ENCODE results near the gene FLAD1.

Gene FLAD1

DNA sequence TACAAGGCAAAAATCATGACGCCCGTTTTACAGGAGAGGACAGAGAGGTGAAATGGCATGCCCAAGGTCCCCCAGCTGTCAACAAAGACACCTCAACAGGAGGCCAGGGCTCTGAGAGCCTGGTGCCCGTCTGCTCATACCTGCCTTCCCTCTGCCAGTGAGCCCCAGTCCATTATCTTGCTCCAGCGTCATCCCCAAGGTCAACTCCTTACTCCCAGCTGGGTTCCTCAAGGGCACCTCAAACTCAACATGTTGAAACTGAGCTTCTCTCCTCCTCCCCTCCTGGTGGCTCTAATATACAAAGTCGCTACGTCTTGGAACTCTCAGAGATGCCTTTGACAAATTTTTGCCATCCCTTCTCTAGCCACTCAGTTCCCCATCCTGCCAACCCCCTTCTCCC, 30.5 kb upstream of the FLAD1 start:
- no peak for DNase-seq (ENCODE audit: low read depth)

DNA sequence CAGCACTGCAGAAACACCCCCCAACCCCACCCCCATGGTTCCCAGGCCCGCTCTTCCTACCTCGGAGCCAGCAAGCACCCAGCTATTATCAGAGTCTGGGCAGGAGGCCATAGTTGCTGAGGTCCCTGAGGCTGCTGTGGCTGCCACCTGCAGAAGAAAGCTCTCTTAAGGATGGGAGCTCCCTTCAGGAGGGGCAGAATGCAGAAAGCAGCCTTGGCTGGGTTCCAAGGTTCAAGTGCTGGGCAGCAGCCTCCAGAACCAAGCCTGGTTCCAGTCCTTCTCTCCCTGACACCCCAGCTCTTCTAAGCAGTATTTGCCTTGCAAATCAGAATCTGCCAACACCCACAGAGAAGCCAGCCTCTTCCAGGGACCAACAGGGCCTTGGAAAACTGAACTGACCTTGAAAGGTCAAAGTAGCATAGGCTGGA, 29.5 kb upstream of the FLAD1 start:
- DNase-seq (ENCODE audit: low read depth) = no peak

DNA sequence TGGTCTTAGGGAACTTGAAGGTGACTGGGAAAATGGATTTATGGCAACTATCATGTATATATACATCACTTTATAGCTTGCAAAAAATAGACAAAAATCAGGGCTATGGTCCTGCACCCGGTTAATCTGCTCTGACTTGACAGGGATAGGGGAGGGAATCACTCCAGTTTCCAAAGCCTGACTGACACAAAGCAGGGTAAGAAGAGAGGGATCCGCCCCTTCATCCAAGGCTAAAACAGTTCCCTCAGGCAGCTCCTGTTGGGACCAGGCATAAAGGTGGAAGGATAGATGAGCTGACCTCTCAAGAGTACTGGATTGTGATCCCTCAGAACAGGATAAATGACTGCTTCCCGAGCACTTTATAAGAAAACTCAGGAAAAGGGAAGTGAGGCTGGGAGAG, 28.6 kb upstream of the FLAD1 start:
- DNase-seq (ENCODE audit: low read depth) = no peak

DNA sequence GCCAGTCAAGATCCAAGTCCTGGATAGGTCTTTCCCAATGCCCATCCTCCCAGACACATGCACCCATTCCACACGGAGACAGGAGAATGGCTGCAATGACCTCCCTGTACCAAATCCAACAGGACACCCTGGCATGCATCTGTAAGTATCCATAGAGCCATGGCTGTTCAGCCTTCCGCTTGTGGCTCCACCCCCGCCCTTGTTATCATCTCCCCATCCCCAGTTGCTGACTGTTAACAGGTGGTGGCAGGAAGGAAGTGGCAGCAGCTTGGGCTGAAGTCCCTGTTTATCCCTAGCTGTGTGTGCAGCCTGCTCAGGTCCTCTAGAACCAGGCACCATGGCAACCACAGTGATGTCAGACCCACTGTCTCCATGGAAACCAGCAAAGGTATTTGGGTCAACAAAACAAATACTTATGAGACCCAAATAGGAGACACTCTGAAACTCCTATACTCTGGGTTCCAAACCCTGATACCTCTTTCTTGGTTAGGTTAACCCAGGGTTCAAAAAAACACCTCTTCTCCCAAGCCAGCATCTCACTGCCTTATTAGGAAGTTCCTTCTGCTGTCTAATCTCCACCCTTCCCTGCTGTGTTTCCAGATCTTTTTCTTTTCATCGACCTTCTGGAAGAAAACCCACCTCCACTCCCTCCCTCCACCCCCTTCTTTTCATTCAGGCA, 28.0 kb upstream of the FLAD1 start:
- peak; percentile 66 for DNase-seq (ENCODE audit: low read depth)

DNA sequence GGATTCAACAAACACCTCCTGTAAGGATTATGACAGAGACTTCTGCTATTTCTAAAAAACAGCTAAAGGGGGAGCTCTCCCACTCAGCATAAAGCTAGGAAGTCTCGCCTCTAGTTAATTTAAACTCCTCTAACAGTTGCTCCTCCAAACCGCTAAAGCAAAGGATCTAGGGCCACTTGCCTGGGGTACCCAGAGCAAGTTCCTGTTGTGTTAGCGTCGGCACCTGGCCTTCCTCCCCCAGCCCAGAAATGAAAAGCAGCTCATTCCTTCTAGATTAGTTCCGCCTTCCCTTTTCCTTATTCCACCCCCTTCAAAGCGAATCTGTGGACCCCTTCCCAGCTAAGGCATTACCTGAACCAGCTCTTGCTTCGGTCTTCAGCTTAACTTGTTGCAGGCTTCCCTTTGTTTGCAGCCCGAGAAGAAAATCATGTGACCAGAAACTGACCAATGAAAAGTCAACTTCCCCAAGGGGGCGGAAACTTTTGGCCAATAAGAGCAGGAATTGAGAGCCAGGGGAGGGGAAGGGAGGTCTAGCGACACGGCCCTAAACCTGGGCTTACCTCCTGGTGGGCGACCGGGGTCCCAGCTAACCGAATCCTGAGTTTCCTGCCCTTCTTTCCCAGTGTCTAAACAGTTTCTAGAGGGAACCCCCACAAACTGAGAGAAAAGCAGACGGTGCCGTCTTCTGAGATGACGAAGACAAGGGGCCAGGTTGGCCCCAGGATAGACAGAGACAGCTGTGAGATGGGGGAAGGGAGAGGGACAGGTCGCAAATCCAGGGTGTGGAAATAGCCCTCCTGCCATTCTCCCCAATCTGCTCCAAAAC, 27.2 kb upstream of the FLAD1 start, which contains the start of gene PBXIP1:
TSS of gene PBXIP1 (minus strand) at position 382 of the 826 bp plus-strand sequence. CDS start 2,378 bp downstream, outside the sequence.
- DNase-seq (ENCODE audit: low read depth) = peak; percentile 69

DNA sequence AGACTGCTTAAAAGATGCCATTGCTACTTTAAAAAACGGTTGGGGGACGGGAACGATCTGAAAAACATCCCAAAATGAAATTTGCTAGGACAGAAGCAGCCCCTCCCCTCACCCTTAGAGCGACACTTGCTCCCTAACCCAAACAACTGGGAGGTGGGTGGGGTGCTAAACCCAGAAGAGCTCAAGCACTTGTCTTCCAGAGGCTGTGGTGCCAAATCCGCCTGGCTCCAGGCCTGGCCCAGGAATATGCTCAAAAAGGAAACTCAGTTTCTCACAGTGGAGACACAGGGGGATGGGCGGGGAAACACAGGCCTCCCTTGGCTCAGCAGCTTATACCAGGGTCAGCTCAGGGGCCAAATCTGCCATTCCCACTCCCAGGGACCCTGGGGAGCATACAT, 26.6 kb upstream of the FLAD1 start:
- no peak for DNase-seq (ENCODE audit: low read depth)

DNA sequence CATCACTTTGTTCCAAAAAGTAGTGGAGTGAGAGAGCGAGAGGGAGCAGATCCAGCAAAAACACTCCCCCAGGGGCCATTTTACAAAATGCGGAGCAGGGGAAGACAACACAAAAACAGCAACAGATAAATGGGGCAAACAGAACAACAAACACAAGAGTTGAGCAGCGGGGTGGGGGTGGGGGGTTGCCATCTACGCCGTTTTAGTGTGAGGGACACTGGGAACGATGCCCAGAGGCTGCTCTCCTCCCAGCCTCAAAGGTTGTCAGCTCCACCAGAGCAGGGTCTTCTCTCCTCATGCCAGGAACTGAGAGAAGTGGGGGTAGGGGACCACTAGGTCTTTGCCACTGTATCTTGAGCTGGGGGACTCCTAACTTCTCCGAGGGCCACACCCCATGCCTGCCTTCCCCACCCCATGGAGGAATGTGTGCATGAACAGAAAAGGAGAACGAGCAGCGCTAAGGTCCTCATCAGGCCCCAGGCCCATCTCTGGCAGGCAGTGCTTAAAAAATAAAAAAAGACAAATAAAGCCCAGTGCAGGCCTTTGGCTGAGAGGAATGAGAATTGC, 26.0 kb upstream of the FLAD1 start:
- no peak for DNase-seq (ENCODE audit: low read depth)

DNA sequence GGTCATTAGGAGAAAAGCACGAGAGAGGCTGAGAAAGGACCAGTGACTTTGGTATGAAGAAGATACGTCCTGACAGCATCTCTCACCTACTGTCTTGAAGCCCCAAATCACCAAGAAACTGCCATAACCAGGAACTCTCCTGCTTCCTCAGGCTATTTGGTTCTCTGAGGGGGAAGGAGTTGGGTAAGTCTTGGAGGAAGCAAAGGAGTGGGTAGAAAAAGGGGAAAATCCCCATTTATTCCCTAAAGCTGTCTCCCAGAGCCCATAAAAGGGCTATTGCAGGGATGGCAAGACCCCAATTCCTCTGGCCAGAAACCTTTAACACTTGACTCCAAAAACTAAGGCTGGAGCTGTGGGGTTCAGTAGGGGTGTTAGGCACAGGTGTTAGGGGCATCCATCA, 25.1 kb upstream of the FLAD1 start:
- no peak for DNase-seq (ENCODE audit: low read depth)

DNA sequence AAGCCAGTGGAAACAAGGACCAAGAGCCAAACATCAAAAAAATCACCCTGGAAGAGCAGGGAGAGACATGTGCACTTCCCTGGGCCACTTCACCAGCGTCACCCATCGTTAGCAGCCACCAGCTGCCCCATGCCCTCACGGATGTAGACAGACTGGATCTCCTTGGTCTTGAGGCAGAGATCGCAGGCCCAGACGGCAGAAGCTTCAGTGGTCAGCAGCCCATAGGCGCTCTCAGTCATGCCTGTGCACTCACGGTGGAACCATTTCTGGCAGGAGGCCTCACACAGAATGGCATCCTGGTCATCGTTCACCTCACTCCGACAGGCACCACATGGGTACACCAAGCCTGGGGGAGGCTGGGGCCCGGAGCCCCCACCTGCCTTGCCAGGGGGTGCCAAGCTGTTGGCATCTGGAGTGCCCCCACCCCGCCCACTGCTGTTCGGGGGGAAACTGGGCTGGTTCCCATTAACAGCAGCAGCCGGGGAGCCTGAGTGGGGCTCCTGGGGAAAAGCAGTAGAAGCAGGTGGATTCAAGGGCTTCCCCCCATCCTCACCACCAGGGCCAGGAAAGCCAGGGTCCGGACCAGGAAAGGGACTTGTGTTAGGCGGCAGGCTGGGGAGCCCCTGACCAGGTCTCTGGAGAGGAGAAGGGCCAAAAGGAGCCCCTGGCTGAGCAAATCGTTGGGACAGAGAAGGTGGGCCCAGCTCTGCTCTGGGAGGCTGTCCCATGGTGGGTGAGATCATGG, 24.3 kb upstream of the FLAD1 start:
- no peak for DNase-seq (ENCODE audit: low read depth)

DNA sequence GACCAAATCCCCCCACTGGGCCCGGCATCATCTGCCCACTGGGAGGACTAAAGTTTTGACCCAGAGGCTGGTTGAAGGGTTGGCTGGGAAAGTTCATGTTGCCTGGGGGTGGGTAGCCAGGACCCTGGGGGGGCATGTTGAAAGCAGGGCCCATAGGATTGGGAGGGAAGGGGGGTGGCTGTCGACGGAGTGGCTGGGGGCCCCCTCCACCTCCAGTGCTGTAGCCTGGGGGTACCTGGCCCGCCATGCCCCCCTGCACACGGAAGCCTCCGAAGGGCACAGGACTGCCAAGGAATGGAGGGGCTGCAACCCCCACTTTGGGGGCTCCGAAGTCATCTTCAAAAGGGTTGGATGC, 23.7 kb upstream of the FLAD1 start:
- DNase-seq (ENCODE audit: low read depth) = no peak

DNA sequence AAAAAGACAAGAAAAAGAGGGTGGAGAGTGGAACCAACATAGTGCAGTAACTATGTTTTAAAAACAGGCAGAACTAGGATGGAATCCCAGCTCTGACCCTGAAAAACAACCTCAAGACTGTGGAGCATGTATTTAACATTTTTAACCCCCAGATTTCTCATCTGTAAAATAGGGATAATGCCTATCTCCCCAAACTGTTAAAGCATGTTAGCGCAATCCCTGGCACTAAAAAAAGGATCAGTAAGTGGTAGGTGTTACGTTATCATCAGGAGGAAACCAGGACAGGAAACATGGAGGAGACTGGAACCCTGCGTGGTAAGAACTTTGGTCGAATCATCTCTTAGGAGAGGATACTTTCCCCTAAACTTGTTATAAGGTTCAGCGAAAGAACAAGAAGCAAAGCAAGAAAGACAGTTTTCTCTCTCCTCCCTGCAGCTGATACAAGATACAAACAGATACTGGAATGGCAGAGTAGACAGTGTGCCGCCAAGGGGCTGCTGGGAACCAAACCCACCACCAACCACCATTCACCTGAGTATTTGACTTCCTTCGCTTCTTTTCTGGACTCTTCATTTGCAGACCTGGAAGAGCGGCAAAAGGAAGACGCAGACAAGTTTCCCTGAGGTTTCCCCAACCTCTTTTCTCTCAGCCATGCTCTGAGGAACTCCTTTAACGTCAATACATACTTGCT, 22.6 kb upstream of the FLAD1 start:
- no peak for DNase-seq (ENCODE audit: low read depth)

DNA sequence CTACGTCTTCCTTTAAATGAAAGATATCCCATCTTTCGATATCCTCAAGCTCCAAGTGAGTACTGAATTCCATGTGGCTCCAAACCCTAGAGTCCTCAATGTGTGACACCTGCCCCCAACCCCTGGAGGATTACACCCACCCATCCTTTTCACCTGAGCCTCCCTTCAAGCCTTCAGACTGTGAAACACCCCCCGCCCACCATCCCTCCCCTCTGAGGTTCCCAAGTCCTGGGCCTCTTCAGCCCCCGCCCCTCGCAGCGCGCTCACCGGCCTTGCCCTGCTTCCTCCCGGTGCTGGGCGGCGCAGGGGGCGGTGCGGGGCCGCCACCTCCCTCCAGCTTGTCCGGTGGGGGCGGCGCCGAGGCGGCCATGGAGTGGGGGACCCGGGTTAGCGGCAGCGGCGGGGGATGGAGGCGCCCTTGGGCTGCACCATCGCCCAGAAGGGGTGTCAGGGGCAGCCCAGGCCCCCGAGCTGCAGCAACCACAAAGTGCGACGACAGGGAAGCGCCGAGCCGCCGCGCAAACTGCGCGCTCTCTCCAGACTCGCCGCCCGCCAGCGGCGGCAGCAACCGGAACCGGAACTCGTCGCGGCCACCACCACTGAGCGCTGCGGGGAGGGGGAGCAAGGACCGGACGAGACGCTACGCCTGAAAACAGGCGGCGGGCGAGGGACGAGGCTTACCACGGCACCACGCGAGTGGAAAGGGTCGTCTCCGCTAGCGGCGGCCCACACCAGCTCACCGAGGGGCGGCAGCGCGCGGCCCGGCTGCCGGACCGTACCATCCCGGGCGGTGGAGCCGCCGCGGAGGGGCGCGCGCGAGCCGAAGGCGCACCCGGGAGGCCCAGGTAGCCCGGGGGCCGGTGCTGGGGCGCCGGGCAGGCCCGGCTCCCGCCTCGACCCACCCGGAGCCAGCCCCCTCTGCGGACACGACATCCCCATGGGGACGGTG, 21.7 kb upstream of the FLAD1 start, which contains the start of gene PYGO2:
TSS of gene PYGO2 (minus strand) at position 576 of the 949 bp plus-strand sequence. CDS start at position 370, 206 bp downstream.
- peak; percentile 83 for DNase-seq (ENCODE audit: low read depth)

DNA sequence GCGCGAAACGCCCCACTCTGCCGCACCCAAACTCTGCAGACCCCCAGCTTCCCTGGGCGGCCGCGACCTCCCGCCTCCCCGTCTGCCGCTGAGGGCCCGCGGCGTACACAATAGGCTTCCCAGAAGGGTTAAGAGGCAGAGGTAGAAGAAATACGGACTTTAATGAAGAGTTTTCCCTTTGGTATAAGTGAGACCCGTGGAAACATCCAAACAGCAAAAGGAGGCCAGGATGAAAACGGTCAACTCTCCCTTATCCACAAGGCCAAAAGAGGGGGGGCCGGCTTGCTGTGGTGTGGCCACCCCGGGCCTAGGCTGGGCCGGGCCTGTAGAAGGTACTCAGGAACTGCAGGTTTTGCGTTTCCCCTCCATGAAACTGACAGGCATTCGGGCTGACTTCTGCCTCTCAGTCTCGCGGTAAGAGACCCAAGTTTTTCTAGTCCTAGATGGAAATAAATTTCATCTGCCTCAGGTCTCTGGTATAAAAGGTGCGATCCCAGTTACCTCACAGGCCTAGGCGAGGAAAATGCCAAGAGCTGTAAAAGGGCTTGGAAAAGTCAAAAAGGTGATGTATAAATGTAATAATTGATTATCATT, 20.9 kb upstream of the FLAD1 start:
- DNase-seq (ENCODE audit: low read depth) = no peak

DNA sequence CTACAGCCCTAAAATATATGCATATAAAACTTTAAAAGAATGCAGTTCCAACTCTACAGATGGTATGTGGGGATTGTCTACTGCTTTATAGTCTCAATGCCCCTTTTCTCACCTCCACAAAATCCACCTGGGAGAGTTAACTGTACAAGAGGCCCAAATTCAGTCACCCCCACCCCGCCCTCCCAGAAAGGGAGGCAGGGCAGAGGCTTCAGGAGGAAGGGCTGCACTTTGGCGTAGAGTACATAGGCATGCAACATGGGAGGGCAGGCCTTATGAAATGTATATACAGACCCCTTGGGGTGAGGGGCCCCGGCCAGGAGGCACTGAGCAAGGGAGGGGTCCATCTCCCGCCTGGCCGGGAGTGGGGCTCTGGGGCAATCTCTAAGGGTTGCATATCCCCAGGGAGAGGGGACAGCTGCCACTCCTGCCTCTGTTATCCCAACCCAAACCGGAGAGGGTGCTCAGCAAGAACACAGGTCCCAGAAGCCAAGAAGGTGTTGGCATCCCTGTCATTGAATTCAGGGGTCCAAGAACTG, 20.3 kb upstream of the FLAD1 start:
- no peak for DNase-seq (ENCODE audit: low read depth)

DNA sequence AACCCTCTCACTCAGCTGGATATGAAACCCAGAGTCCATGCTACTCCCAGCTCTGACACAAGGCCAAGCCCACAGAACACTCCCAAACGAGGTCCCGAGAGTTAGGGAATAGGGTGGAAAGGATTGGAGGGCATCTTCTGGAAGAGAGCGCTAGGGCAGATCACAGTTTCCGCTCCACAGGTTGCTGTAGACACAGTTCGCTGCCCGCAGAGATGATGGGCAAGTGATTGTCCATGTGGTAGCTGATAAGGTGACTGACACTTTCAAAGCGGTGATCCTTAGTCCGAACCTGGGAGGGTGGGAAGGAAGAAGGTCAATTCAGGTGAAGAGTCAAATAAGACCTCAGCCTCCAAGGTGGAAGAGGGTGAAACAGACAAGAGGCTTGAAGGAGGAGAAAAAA, 19.5 kb upstream of the FLAD1 start:
- DNase-seq (ENCODE audit: low read depth) = no peak

DNA sequence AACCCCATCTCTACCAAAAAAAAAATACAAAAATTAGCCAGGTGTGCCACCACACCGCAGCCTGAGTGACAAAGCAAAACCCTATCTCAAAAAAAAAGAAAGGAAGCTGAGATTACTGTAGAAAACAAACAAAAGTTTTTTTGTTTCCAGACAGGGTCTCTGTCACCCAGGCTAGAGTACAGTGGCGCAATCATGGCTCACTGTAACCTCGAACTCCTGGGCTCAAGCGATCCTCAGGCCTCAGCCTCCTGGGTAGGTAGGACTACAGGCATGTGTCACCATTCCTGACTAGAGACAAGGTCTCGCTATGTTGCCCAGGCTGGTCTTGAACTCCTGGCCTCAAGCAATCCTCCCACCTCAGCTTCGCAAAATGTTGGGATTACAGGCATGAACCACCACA, 18.8 kb upstream of the FLAD1 start:
- DNase-seq (ENCODE audit: low read depth) = no peak

DNA sequence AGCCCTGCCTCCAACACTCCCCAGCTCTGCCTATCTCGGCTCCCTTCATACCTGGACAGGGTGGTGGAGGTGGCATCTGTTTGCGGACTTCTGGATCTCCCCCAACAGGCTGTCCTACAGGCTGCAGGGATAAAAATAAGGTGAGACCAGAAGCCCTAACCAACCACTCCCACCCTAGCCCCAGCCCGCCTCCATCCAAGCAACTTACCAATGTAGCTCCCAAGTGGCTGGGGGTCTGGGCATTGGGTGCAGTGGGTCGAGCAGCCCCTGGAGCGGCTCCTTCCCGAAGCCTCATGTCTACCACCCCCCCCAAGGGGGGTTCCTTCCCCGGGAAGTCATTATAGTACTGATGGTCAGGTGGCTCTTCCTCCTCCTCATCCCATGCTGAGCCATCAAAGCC, 17.0 kb upstream of the FLAD1 start:
- no peak for DNase-seq (ENCODE audit: low read depth)

DNA sequence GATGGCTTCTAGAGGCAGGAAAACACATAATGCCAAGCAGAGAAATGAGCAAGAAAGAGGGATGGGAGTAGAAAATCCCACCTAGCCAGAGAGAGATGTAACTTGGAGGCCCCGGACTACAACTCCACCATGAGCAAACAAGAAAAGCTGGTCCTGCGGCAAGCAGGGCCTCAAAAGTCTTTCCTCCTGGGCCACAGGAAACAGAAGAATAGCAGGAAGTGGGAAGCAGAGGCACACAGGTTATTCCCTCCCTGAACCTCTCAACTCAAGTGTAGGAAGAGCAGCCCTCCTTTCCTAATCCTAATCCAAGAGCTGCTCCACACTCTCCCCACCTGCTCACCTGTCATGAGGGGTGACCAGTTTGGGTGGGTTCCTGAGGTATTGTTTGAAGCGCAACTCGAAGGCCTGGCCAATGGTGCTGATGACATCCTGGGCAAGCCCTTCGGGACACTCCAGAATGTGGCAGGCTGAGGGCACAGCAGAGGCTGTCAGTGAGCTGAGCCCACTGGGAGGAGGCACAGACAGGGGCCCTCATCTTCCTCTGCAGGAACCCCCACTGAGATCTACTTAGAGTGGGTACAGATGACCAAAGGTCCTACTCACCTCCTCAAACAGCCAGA, 15.7 kb upstream of the FLAD1 start:
- no peak for DNase-seq (ENCODE audit: low read depth)

DNA sequence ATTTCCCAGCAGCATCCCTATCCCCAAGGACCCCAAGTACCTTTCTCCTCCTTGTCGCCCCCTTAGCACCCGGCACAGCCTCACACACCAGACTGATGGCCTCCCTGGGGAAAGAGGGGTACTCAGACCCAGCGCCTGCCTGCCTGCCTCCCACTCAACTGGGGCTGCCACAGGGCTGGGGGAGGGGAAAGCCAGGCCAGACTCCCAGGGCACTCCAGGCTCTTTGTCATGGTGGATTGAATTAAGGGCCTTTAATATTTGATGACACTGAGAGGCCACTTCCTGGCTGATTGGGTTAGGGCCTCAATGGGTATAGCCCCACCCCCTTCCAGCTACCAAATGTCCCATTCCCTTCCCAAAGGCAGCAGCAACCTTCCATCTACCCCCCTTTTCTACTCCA, 14.4 kb upstream of the FLAD1 start:
- DNase-seq (ENCODE audit: low read depth) = no peak

DNA sequence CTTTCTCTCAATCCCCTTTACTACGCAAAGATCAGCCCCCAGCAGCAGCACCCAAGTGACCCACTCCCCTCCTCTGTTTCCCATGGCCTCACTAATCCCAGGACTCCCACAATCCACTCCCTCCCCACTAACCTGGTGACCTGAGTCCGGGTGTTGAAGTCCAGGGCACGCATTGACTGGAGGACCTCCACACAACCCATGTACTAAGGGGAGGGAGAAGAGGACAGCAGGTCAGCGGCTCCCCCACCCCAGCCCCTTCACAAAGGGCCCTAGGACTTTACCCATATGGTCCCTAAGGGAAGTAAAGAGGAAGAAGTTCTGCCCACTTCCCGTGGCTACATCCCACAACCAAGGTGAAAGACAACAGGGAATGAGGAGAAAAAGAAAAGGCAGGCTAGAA, 13.9 kb upstream of the FLAD1 start:
- no peak for DNase-seq (ENCODE audit: low read depth)

Measured in activated T-cell treated with anti-CD3 and anti-CD28 coated beads for 48 hours (primary cell).